ENCODE results near the gene RARRES2. TPM values are rescaled to one million over a fixed set of nuclear protein-coding genes. Genes with fewer than 3 reads are reported as not detected.

Gene RARRES2
- total and polyA plus RNA-seq, 2 of the 13 experiments (the other 11 are each of a cell fraction or from before 2014, with no cell fraction given) = 134 to 172 TPM

DNA sequence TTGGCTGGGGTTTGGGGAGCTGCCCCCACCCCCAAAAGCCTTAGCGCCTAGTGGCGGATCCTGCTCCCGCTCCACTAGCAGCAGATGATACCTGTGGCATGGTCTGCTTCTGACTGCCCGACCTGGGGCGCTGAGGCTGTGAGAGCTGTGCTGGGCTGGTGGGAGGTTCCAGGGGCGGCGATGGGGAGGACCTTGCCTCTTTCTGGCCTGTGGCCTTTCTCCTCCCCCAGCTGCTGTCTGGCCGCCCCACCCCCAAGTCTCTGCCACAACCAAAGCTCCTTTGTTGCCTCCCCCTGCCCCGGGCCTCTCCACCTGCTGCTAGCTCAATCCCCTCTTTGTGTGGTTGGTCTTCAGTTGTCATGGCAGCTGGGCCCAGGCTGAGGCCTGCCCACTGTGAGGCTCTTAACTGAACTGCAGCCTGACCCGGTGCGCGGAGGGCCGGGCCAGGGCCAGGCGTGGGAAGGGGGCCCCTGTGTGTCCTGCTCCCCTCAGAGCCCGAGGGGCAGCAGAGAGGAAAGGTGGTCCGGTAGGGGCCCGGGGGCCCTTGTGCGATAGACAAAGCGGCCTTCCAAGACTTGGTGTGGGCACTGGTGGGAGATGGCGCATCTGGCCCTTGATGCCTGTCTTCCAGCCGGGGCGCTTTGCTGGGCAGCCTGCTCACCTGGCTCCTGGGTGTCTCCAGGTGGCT lies 42.4 kb upstream of the RARRES2 start (continued):
- no peak for TF ChIP-seq ZNF30 (CRISPR knock-in tag; IDR thresholded peaks at IDR 0.05)
- TF ChIP-seq, protein P1, sequence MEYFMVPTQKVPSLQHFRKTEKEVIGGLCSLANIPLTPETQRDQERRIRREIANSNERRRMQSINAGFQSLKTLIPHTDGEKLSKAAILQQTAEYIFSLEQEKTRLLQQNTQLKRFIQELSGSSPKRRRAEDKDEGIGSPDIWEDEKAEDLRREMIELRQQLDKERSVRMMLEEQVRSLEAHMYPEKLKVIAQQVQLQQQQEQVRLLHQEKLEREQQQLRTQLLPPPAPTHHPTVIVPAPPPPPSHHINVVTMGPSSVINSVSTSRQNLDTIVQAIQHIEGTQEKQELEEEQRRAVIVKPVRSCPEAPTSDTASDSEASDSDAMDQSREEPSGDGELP (IDR thresholded peaks at IDR 0.05; ENCODE audit: borderline replicate concordance, low read depth) = peak; percentile 93
- peak; percentile 87; the same call in 1 of the 2 replicates for TF ChIP-seq HDAC1 (CRISPR knock-in tag; IDR thresholded peaks at IDR 0.05)
- peak; percentile 62; the same call in 1 of the 2 replicates for TF ChIP-seq MYC (CRISPR knock-in tag; IDR thresholded peaks at IDR 0.05; ENCODE audit: borderline replicate concordance)
- TF ChIP-seq, protein P2, sequence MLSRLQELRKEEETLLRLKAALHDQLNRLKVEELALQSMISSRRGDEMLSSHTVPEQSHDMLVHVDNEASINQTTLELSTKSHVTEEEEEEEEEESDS (CRISPR knock-in tag; IDR thresholded peaks at IDR 0.05; ENCODE audit: borderline replicate concordance) = no peak
- peak; percentile 68; the same call in 1 of the 2 replicates for TF ChIP-seq ZNF782 (CRISPR knock-in tag; IDR thresholded peaks at IDR 0.05; ENCODE audit: borderline replicate concordance)
- TF ChIP-seq SP2 (CRISPR knock-in tag; IDR thresholded peaks at IDR 0.05) = no peak; the same call in 1 of the 2 replicates
- no peak for TF ChIP-seq ZBTB21 (CRISPR knock-in tag; IDR thresholded peaks at IDR 0.05)
- TF ChIP-seq, protein P3, sequence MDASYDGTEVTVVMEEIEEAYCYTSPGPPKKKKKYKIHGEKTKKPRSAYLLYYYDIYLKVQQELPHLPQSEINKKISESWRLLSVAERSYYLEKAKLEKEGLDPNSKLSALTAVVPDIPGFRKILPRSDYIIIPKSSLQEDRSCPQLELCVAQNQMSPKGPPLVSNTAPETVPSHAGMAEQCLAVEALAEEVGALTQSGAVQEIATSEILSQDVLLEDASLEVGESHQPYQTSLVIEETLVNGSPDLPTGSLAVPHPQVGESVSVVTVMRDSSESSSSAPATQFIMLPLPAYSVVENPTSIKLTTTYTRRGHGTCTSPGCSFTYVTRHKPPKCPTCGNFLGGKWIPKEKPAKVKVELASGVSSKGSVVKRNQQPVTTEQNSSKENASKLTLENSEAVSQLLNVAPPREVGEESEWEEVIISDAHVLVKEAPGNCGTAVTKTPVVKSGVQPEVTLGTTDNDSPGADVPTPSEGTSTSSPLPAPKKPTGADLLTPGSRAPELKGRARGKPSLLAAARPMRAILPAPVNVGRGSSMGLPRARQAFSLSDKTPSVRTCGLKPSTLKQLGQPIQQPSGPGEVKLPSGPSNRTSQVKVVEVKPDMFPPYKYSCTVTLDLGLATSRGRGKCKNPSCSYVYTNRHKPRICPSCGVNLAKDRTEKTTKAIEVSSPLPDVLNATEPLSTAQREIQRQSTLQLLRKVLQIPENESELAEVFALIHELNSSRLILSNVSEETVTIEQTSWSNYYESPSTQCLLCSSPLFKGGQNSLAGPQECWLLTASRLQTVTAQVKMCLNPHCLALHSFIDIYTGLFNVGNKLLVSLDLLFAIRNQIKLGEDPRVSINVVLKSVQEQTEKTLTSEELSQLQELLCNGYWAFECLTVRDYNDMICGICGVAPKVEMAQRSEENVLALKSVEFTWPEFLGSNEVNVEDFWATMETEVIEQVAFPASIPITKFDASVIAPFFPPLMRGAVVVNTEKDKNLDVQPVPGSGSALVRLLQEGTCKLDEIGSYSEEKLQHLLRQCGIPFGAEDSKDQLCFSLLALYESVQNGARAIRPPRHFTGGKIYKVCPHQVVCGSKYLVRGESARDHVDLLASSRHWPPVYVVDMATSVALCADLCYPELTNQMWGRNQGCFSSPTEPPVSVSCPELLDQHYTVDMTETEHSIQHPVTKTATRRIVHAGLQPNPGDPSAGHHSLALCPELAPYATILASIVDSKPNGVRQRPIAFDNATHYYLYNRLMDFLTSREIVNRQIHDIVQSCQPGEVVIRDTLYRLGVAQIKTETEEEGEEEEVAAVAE (CRISPR knock-in tag; IDR thresholded peaks at IDR 0.05; ENCODE audit: borderline replicate concordance) = peak; percentile 26; the same call in 1 of the 2 replicates
- peak; percentile 83; the same call in 1 of the 2 replicates for TF ChIP-seq ZNF256 (CRISPR knock-in tag; conservative IDR thresholded peaks at IDR 0.05)
- peak; percentile 75 for TF ChIP-seq AGO2 (optimal IDR thresholded peaks at IDR 0.05; ENCODE audit: low read depth, low read length)
- peak; percentile 16; the same call in 1 of the 2 replicates for TF ChIP-seq HES4 (CRISPR knock-in tag; IDR thresholded peaks at IDR 0.05; ENCODE audit: borderline replicate concordance)
- 0 out of 2 replicates have a peak, but pooled peaks have one; percentile 22 for TF ChIP-seq ZNF12 (CRISPR knock-in tag; IDR thresholded peaks at IDR 0.05)
- TF ChIP-seq KAT8 (CRISPR knock-in tag; IDR thresholded peaks at IDR 0.05) = peak; percentile 35; the same call in 1 of the 2 replicates
- peak; percentile 73; the same call in 1 of the 2 replicates for TF ChIP-seq ZSCAN25 (CRISPR knock-in tag; IDR thresholded peaks at IDR 0.05)
- TF ChIP-seq ZBTB8A (CRISPR knock-in tag; IDR thresholded peaks at IDR 0.05; ENCODE audit: borderline replicate concordance, low read depth) = no peak
- no peak for TF ChIP-seq ZNF180 (CRISPR knock-in tag; IDR thresholded peaks at IDR 0.05; ENCODE audit: borderline replicate concordance, low read depth)
- peak; percentile 76 for TF ChIP-seq ZBTB7B (CRISPR knock-in tag; IDR thresholded peaks at IDR 0.05)
- TF ChIP-seq ZNF607 (CRISPR knock-in tag; IDR thresholded peaks at IDR 0.05; ENCODE audit: borderline replicate concordance) = 0 out of 2 replicates have a peak, but pooled peaks have one; percentile 38
- TF ChIP-seq CBFB (CRISPR knock-in tag; IDR thresholded peaks at IDR 0.05) = 0 out of 2 replicates have a peak, but pooled peaks have one; percentile 32
- TF ChIP-seq KAT2B (IDR thresholded peaks at IDR 0.05; ENCODE audit: borderline replicate concordance, low read depth, low read length) = no peak
- no peak for TF ChIP-seq ATRX (CRISPR knock-in tag; IDR thresholded peaks at IDR 0.05; ENCODE audit: borderline replicate concordance)
- TF ChIP-seq, protein P4, sequence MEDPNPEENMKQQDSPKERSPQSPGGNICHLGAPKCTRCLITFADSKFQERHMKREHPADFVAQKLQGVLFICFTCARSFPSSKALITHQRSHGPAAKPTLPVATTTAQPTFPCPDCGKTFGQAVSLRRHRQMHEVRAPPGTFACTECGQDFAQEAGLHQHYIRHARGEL (CRISPR knock-in tag; IDR thresholded peaks at IDR 0.05) = no peak
- no peak for TF ChIP-seq ZNF572 (CRISPR knock-in tag; IDR thresholded peaks at IDR 0.05)

All from HepG2 (cell line).